ENCODE data around the gene CASR. TPM values are rescaled to one million over a fixed set of nuclear protein-coding genes. Genes with fewer than 3 reads are reported as not detected.
"Not testable (repeated sequence)": the region's sequence is repeated elsewhere in the genome, so short reads cannot be mapped to it uniquely, and the experiment has no call there.

The CASR gene, protein sequence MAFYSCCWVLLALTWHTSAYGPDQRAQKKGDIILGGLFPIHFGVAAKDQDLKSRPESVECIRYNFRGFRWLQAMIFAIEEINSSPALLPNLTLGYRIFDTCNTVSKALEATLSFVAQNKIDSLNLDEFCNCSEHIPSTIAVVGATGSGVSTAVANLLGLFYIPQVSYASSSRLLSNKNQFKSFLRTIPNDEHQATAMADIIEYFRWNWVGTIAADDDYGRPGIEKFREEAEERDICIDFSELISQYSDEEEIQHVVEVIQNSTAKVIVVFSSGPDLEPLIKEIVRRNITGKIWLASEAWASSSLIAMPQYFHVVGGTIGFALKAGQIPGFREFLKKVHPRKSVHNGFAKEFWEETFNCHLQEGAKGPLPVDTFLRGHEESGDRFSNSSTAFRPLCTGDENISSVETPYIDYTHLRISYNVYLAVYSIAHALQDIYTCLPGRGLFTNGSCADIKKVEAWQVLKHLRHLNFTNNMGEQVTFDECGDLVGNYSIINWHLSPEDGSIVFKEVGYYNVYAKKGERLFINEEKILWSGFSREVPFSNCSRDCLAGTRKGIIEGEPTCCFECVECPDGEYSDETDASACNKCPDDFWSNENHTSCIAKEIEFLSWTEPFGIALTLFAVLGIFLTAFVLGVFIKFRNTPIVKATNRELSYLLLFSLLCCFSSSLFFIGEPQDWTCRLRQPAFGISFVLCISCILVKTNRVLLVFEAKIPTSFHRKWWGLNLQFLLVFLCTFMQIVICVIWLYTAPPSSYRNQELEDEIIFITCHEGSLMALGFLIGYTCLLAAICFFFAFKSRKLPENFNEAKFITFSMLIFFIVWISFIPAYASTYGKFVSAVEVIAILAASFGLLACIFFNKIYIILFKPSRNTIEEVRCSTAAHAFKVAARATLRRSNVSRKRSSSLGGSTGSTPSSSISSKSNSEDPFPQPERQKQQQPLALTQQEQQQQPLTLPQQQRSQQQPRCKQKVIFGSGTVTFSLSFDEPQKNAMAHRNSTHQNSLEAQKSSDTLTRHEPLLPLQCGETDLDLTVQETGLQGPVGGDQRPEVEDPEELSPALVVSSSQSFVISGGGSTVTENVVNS
- 54.0 TPM for total RNA-seq

GRCh38 chr3:122183521-122183892 lies at the start of gene CASR:
Gene CASR (plus strand): TSS chr3:122183668. CDS start chr3:122254190, 70,522 bp downstream.
- peak; percentile 51 for DNase-seq (ENCODE audit: low spot score)

DNA sequence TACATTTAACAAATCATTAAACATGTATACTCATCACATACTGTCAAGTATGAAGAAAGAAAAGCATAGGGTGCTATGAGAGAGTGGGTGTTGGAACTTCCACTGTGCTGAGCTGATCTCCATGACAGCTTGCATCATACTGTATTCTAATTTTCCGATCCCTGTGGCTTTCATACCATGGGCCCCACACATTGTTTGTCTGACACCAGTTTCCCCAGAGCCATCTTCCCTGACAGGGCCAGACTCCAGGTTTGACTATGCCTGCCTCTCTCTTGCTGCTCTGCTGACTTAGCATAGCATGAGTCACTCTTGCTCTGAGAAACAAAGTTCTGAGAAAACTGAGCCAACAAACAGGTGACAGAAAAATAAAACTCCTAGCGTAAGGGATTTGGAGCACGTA lies 37.0 kb upstream of the CASR start:
- DNase-seq (ENCODE audit: low spot score): no peak

GRCh38 chr3:122148941-122149627 lies 34.4 kb upstream of the CASR start:
- no peak for DNase-seq (ENCODE audit: low spot score)

DNA sequence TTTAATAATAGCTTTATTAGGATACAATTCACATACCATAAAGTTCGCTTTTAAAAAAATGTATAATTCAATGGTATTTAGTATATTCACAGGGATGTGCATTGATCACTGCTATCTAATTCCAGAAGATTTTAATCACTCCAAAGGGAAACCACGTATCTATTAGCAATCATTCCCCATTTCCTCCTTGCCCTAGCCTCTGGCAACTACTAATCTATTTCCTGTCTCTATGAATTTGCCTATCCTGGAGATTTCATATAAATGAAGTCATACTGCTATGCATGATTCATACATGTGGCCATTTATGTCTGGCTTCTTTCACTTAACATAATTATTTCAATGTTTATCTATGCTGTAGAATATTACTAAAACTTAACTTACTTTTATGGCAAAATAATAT lies 32.0 kb upstream of the CASR start:
- no peak for DNase-seq (ENCODE audit: low spot score)

GRCh38 chr3:122164983-122165382 lies 18.5 kb upstream of the CASR start:
- DNase-seq (ENCODE audit: low spot score): not testable (repeated sequence)

- DNase-seq (ENCODE audit: low spot score): no peak
Measured at GRCh38 chr3:122167630-122168029, 15.8 kb upstream of the CASR start.

GRCh38 chr3:122168044-122168443 lies 15.4 kb upstream of the CASR start:
- no peak for DNase-seq (ENCODE audit: low spot score)

- DNase-seq (ENCODE audit: low spot score): peak; percentile 40
Measured at GRCh38 chr3:122169911-122170310, 13.6 kb upstream of the CASR start.

GRCh38 chr3:122171361-122171760 lies 12.1 kb upstream of the CASR start:
- DNase-seq (ENCODE audit: low spot score): not testable (repeated sequence)

- no peak for DNase-seq (ENCODE audit: low spot score)
Measured at GRCh38 chr3:122178711-122179110, 4.8 kb upstream of the CASR start.

DNA sequence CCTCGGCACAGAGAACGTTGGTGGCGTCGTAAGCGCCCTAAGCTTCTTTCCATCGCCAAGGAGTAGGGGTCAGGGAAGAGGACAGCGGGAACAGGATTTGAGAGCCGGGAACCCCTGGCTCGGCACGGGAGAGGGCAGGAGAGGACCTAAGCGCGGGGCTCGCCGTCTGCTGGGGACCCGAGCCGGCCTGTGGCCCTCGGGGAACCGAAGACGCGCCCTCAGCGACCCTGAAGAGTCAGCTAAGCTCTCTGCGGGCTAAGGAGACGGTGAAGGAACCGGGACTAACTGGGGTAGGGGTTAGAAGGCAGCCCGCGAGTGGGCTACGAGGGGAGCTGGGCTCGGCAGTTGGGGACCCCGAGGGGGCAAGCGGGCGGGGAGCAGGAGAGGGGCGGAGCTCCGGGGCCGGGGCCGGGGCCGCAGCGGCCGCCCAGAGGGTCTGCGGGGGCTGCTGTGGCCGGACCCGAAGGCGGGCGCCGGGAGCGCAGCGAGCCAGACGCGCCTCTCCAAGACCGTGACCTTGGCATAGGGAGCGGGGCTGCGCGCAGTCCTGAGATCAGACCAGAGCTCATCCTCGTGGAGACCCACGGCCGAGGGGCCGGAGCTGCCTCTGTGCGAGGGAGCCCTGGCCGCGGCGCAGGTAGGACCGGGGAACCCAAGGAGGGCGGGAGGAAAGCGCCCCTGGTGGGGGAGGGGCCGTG lies 574 bp downstream of the CASR start:
- DNase-seq (ENCODE audit: low spot score): no peak

GRCh38 chr3:122184591-122184929 lies 1.1 kb downstream of the CASR start:
- no peak for DNase-seq (ENCODE audit: low spot score)

DNA sequence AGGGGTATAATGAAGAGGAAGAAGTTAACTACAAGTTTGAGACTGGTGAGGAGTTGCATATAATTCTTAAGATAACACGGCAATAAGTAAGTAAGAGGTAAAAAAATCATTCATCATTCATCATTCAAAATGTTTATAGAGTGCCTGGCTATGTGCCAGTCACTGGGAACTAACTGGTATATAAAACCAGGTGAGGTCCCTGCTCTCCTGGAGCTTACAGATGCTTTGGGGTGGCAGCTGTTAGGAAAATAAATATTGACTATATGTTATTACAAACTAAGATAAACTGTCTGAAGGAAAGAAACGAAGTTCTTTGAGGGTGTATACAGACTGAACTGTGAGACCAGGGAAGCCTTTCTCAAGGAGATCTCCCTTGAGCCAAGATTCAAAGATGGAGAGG lies 2.9 kb downstream of the CASR start:
- no peak for DNase-seq (ENCODE audit: low spot score)

DNA sequence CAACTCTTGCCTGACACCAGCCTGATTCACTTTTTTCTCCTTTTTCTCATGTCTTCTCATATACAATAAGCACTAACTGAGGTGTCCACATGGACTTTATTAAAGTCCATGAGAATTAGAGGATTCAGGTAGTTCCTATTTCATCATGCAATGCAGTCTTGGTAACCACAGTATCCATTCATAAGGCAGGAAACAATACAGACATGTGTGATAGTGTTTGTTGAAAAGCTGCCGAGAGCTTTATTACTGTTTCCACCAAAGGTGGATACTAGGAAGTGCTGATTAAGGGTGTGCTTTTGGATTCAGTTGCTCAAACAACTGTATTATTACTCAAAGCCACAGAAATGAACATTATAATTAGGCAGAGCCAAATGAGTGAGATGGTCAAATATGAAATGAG lies 5.3 kb downstream of the CASR start:
- DNase-seq (ENCODE audit: low spot score): no peak

DNA sequence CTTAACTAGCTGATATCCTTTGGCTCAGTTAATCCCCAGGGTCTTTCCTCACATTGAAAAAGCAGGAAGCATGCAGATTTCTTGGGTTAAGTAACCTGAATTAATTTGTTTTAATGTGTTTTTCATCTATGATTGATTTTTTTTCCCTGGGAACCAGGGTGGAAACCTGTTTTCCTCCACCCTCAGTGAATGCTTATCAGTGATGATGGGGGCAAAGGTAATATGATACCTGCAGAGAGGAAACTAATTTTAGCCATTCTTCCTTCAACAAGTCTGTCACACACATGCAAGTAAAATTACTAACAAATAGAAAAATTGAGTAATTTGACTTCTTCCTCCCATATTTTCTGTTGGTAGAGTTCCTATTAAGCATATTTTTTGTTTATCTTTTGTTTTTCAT lies 5.9 kb downstream of the CASR start:
- DNase-seq (ENCODE audit: low spot score): no peak

DNA sequence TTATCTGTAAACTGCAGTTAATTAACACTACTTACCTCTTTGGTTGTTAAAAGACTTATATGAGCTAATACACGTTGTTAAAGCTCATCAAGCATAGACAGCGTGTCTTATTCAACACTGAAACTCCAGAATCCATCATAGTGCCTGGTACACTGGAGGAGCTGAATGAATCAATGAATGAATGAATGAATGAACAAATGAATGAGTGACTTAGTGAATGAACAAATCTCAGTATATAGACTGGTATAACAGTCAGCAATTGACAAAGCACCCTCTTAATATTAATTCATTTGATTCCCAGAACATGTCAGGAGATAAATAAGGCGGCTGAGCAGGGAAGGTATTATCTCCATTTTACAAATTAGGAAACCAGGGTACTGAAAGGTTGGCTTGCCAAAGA lies 7.1 kb downstream of the CASR start:
- DNase-seq (ENCODE audit: low spot score): no peak

DNA sequence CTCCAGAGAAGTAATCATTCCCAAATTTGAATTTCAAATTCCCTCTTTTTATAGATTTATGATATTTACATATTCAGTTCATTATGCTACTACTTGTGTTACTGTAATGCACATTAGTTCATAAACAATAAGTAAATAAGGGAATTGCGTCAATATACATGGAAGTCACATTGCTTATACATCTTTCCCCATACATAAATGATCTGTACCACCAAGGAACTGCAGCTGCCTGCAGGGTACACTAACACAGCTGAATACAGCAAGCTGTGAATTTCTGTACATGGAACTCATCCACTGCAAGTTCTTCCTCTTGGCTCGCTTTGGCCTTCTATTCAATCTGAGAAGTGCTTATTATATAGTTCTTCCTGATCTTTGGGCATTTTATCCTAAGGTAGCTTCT lies 15.5 kb downstream of the CASR start:
- DNase-seq (ENCODE audit: low spot score): no peak

DNA sequence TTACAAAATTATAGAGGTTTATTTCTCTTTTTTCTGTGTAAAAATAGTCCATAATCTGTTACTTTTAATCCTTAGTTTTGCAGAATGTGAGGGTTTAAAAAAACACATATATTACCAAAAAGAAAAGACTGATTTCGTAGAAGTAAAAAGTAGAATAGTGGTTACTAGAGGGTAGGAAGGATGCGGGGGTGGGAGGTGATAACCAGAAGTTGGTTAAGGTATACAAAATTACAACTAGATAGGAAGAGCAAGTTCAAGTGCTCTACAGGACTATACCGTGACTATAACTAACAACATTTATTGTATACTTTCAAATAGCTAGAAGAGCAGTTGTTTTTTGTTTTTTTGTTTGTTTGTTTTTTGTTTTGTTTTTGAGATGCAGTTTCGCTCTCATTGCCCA lies 16.1 kb downstream of the CASR start:
- DNase-seq (ENCODE audit: low spot score): no peak

DNA sequence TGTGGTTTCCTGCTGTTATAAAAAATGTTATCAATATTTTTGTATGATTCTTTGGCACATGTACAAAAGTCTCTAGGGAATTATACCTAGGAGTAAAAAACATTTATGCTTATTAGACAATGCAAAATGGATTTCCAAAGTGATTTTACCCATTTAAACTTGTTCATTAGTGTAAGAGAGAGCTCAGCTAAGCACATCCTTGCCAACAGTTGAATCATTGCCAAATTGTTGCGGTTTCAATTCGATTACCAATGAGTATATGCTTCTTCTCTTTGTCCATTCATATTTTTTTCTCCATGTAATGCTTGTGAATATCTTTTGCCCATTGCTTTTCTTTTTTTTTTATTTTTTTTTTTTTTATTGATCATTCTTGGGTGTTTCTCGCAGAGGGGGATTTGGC lies 17.2 kb downstream of the CASR start:
- DNase-seq (ENCODE audit: low spot score): peak; percentile 32

- not testable (repeated sequence) for DNase-seq (ENCODE audit: low spot score)
Measured at GRCh38 chr3:122201476-122201875, 18.0 kb downstream of the CASR start.

DNA sequence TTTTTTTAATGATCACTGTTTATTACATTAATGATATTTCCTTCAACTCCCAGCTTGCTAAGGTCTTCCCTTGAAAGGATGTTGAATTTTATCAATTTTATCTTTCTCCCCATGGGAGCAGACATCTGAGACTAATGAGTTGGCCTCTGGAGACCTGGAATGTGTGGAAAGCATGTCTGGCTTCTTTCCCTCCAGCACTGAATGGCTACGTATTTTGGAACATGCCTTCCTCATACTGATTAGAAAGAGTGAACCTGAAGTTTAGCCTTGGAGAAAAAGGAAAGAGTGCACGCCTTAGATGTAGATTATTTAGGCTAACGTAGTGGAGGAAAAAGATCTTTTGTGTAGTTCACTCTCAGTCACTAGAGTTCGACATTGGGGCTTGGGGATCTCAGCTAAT lies 25.1 kb downstream of the CASR start:
- DNase-seq (ENCODE audit: low spot score): no peak
